Progenitor cell of endocrine pancreas (in vitro differentiated cells): ENCODE measurements around the gene PGM5. TPM values are rescaled to one million over a fixed set of nuclear protein-coding genes. Genes with fewer than 3 reads are reported as not detected.
A peak's percentile ranks its signal among the peaks of the same experiment; 100 is the strongest.

Experiments
- DNase-seq: peaks from one replicate; pipeline ENCODE4 v3.0.0; 2021; ENCODE audit warnings: low spot score; ENCODE audit not compliant: unreplicated experiment
- H3K27ac Mint-ChIP-seq: 2 replicates; pipeline ENCODE4 v1.8.0; 2021; ENCODE audit warnings: mild to moderate bottlenecking, moderate library complexity, mixed read lengths
- H3K27me3 Mint-ChIP-seq: 2 replicates; pipeline ENCODE4 v1.8.0; 2021; ENCODE audit warnings: mixed read lengths
- H3K36me3 Mint-ChIP-seq: 2 replicates; pipeline ENCODE4 v1.8.0; 2022; ENCODE audit warnings: mixed read lengths; ENCODE audit not compliant: insufficient read depth
- H3K4me1 Mint-ChIP-seq: 2 replicates; pipeline ENCODE4 v1.8.0; 2021; ENCODE audit warnings: low read depth, mixed read lengths
- H3K4me3 Mint-ChIP-seq: 2 replicates; pipeline ENCODE4 v1.8.0; 2021; ENCODE audit warnings: low read depth, mild to moderate bottlenecking, moderate library complexity, mixed read lengths
- H3K9me3 Mint-ChIP-seq: 2 replicates; pipeline ENCODE4 v1.8.0; 2021; ENCODE audit warnings: low read depth, mixed read lengths
- total RNA-seq: library from RNA; stranded (reverse); gene quantifications from 2 replicates; pipeline ENCODE4 v1.2.1, GENCODE V29; 2021
- TF ChIP-seq, protein P1 (sequence below): fragments of 200-600 bp; sonication (generic); IDR thresholded peaks from one replicate; pipeline ENCODE4 v1.5.0; 2021; ENCODE audit warnings: antibody characterized with exemption, mild to moderate bottlenecking; ENCODE audit not compliant: unreplicated experiment

Gene PGM5
- total RNA-seq, 1 donor from 2014 or later = 3.9 TPM

DNA sequence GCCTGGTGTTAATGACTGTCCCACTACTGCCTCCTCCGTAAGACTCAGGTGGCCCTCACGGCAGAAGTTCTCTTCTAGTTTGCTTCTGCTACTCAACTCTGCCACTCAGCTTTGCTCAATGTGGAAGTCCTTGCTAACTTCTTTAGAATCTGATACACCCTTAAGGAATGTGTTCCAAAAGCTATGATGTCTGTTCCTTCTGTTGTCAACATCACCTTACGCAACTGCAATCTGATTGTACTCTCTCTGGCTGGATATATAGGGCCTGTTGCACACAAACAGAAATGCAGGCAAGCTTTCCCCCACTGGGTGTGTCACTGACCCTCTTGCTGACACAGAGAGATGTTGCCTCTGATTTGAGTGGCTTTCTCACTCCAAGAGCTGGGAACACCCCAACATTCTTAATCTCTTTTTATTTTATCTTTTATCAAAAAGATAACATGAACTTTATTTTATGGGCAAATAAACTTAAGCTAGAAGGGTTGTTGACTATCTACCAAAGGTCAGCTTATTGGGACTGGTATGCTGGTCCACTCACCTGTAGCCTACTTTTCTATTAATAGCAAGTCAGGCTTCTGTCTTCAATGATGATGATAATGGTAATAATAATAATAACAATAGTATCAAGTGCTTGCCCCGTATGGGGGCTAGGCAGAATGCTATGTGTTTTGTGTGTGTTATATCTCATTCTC lies 159.1 kb downstream of the PGM5 start:
- no peak for DNase-seq

DNA sequence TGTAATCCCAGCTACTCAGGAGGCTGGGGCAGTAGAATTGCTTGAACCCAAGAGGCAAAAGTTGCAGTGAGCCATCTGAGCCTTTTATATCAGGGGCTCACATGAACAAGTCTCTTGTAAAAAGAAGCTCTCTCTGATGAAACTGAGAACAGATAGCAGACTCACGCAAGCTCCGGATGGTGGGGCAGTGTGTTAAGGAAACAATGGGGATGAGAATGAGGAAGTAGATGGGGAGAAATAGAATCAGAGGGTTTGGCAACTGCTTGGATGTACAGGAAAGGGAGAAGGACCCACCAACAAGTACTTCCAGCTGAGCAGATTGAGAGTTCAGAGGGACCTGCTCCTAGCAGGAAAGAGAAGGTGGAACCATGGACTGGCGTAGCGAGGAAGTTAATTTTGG lies 165.7 kb downstream of the PGM5 start:
- Mint-ChIP-seq H3K4me3 (no peak overlapping the region), H3K36me3 (no peaks in the 10 kb centered on the region), H3K27ac (no peak overlapping the region), H3K9me3 (peaks cover 7% of the 10 kb centered on the region), H3K27me3 (peaks cover 22% of the 10 kb centered on the region), H3K4me1 (peaks cover 4% of the 10 kb centered on the region)
- DNase-seq = no peak
- TF ChIP-seq, protein P1, sequence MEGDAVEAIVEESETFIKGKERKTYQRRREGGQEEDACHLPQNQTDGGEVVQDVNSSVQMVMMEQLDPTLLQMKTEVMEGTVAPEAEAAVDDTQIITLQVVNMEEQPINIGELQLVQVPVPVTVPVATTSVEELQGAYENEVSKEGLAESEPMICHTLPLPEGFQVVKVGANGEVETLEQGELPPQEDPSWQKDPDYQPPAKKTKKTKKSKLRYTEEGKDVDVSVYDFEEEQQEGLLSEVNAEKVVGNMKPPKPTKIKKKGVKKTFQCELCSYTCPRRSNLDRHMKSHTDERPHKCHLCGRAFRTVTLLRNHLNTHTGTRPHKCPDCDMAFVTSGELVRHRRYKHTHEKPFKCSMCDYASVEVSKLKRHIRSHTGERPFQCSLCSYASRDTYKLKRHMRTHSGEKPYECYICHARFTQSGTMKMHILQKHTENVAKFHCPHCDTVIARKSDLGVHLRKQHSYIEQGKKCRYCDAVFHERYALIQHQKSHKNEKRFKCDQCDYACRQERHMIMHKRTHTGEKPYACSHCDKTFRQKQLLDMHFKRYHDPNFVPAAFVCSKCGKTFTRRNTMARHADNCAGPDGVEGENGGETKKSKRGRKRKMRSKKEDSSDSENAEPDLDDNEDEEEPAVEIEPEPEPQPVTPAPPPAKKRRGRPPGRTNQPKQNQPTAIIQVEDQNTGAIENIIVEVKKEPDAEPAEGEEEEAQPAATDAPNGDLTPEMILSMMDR = no peak

More for the DNA sequence above, 159.1 kb downstream of the PGM5 start:
- no peaks in the 10 kb centered on the region for H3K36me3 Mint-ChIP-seq
- no peak overlapping the region for H3K4me3 Mint-ChIP-seq
- TF ChIP-seq, protein P1 = no peak
- H3K27ac Mint-ChIP-seq = no peak overlapping the region
- peaks cover 7% of the 10 kb centered on the region for H3K9me3 Mint-ChIP-seq
- H3K4me1 Mint-ChIP-seq = no peaks in the 10 kb centered on the region
- peaks cover 3% of the 10 kb centered on the region for H3K27me3 Mint-ChIP-seq

DNA sequence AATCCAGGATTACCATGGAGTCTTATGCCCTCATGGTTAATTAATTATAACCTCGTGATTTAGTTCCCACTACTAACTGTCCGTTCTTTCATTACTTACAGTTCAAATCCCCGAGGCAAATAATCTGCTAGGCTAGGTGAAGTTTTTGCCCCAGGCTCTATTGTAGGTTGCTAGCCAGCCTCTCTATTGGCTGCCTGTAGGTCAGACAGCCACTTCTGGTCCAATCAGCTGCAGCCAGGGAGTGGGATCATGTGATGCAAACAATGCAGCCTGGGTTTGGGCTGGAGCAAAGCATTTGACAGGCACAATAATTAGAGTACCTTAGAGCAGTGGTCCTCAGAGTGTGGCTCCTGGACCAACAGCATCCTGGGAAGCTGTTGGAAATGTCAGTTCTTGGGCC lies 166.5 kb downstream of the PGM5 start:
- H3K27me3 Mint-ChIP-seq = peaks cover 28% of the 10 kb centered on the region
- no peak for DNase-seq
- TF ChIP-seq, protein P1 = no peak

DNA sequence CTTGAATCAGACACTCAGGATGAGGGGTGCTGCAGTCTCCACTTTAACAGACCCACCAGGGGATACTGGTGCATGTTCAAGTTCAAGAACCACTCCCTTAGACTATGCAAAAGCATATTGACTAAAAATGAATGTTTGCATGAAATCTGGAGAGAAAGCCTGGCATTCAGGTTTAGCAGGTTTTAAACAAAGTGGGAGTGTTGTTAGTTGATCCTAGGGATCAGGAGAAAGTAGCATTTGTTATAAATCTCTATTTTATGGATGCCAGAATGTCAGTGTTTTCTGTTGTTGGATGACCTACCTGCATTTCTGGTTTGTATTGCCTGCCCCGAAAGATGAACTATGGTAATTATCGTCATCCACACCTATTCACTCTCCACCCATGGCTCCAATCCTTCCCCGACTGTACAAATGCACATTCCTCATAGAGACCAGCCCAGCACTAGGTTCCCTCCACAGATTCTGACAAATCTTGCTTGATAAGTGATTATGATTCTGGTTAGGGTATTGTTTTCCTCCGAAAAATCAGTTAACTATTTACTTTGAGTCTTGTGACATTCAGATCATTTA lies 167.0 kb downstream of the PGM5 start:
- peaks cover 29% of the 10 kb centered on the region for H3K27me3 Mint-ChIP-seq
- TF ChIP-seq, protein P1 = no peak
- no peak for DNase-seq
- no peak overlapping the region for H3K27ac Mint-ChIP-seq
- H3K36me3 Mint-ChIP-seq = no peaks in the 10 kb centered on the region
- H3K9me3 Mint-ChIP-seq = peaks cover 3% of the 10 kb centered on the region
- peaks cover 4% of the 10 kb centered on the region for H3K4me1 Mint-ChIP-seq
- H3K4me3 Mint-ChIP-seq = no peak overlapping the region

More for the DNA sequence above, 166.5 kb downstream of the PGM5 start:
- no peaks in the 10 kb centered on the region for H3K36me3 Mint-ChIP-seq
- H3K9me3 Mint-ChIP-seq = peaks cover 7% of the 10 kb centered on the region
- H3K27ac Mint-ChIP-seq = no peak overlapping the region
- H3K4me1 Mint-ChIP-seq = peaks cover 4% of the 10 kb centered on the region
- H3K4me3 Mint-ChIP-seq = no peak overlapping the region

DNA sequence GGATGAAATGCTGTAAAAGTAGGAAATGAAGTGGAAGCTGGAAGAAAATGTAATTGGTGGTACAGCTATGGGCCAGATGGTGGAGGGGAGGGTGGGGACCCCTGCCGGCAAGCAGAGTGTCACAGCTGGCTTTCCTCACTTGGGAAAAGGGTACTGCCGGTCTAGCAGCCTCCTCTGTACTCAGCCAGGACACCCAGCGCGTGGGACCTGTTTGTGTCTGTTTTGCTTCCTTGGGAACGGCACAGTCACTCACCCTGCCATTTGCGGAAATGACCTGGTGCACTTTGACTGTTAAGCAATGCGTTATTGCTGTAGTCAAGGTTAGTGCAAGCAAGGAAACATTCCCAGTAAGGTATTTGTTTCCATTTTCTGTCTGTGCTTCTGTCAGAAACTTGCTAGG lies 174.2 kb downstream of the PGM5 start:
- Mint-ChIP-seq H3K27ac (no peak overlapping the region), H3K4me3 (no peak overlapping the region), H3K36me3 (no peaks in the 10 kb centered on the region), H3K4me1 (peaks cover 4% of the 10 kb centered on the region), H3K27me3 (peaks cover 42% of the 10 kb centered on the region), H3K9me3 (no peaks in the 10 kb centered on the region)
- DNase-seq = no peak
- TF ChIP-seq, protein P1 = peak; percentile 34
